ENCODE measurements around the gene SEMA5B. TPM values are rescaled to one million over a fixed set of nuclear protein-coding genes. Genes with fewer than 3 reads are reported as not detected.

Gene SEMA5B, protein sequence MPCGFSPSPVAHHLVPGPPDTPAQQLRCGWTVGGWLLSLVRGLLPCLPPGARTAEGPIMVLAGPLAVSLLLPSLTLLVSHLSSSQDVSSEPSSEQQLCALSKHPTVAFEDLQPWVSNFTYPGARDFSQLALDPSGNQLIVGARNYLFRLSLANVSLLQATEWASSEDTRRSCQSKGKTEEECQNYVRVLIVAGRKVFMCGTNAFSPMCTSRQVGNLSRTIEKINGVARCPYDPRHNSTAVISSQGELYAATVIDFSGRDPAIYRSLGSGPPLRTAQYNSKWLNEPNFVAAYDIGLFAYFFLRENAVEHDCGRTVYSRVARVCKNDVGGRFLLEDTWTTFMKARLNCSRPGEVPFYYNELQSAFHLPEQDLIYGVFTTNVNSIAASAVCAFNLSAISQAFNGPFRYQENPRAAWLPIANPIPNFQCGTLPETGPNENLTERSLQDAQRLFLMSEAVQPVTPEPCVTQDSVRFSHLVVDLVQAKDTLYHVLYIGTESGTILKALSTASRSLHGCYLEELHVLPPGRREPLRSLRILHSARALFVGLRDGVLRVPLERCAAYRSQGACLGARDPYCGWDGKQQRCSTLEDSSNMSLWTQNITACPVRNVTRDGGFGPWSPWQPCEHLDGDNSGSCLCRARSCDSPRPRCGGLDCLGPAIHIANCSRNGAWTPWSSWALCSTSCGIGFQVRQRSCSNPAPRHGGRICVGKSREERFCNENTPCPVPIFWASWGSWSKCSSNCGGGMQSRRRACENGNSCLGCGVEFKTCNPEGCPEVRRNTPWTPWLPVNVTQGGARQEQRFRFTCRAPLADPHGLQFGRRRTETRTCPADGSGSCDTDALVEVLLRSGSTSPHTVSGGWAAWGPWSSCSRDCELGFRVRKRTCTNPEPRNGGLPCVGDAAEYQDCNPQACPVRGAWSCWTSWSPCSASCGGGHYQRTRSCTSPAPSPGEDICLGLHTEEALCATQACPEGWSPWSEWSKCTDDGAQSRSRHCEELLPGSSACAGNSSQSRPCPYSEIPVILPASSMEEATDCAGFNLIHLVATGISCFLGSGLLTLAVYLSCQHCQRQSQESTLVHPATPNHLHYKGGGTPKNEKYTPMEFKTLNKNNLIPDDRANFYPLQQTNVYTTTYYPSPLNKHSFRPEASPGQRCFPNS
- not detected in 2 replicates for total RNA-seq

- intact Hi-C loops (cut with micrococcal nuclease): loop anchor here (1.0 to 5.0 kb wide), 7 partner anchors 37 to 1481 kb away; no protein-coding TSS in a partner anchor
Observed at GRCh38 chr3:123027292-123028232, at the start of gene SEMA5B. TSS of gene SEMA5B (minus strand) at chr3:123027763. CDS start at chr3:122961263, 66,500 bp downstream.

GRCh38 chr3:123076496-123077418 lies 49.2 kb upstream of the SEMA5B start:
- intact Hi-C loops (cut with micrococcal nuclease): no loop called here

GRCh38 chr3:123076112-123076495 lies 48.5 kb upstream of the SEMA5B start:
- intact Hi-C loops (cut with micrococcal nuclease): no loop called here

- intact Hi-C loops (cut with micrococcal nuclease): no loop called here
Observed at GRCh38 chr3:123075359-123075758, 47.8 kb upstream of the SEMA5B start.

- intact Hi-C loops (cut with micrococcal nuclease): no loop called here
Observed at GRCh38 chr3:123072564-123072963, 45.0 kb upstream of the SEMA5B start.

DNA sequence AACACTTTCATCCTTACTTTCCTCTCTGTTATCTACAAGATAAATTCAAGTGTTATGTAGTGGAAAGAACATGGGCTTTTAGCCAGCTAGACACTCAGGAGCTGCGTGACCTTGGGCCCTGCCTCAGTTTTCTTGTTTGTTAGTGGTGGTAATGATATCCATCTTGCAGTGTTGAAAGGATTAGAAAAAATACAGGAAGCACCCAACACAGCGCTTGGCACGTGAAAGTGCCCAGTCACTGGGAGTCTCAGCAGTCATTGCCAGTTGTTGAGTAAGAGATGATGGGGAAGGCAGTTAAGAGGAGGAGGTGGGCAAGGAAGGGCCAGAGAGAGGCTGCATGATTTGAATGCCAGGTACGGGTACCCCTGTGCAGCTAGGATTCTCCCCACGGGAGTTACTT lies 44.6 kb upstream of the SEMA5B start:
- intact Hi-C loops (cut with micrococcal nuclease): no loop called here

GRCh38 chr3:123071581-123071980 lies 44.0 kb upstream of the SEMA5B start:
- intact Hi-C loops (cut with micrococcal nuclease): no loop called here

GRCh38 chr3:123071146-123071545 lies 43.6 kb upstream of the SEMA5B start:
- intact Hi-C loops (cut with micrococcal nuclease): no loop called here

GRCh38 chr3:123070510-123070909 lies 42.9 kb upstream of the SEMA5B start:
- intact Hi-C loops (cut with micrococcal nuclease): no loop called here

DNA sequence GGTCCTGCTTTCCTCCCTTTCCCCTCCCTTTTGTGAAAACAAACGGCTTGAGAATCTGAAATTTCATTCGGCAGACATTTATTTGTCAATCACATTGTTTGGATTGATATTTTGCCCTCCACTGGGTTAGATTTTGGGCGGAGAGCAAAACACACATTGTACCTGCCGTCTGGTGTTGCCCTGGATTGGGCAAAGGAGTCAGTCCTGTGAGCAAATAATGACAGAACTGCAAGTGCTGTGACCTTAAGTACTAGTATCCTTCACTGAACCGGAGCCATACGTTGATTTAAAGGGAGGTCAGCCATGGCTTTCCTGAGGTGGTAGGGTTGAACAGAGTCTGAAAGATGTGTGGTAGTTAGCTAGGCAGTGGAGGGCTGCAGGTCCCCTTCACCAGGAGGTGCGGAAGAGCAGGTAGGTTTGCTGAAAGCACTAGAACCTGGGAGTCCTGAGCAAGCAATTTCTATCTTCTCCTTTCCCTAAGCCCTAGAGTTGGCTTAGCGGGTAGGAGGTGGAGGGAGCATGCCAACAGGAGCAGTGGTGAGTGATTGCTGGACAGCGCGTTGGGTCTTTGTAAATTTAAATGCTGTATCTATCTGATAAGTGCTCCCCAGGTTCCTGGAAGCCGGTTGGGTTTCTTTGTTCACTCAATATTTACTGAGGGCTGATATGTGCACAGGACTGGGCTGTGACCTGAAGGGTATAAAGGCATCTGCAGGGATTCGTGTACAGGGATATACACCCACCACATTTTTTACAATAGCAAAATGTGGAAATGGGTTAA lies 41.2 kb upstream of the SEMA5B start:
- intact Hi-C loops (cut with micrococcal nuclease): loop anchor here (5.0 kb wide), 1 partner anchor 514 kb away; no protein-coding TSS in a partner anchor

- intact Hi-C loops (cut with micrococcal nuclease): loop anchor here (2.0 to 5.0 kb wide), 2 partner anchors 133 to 514 kb away; partner anchors contain the start of gene SEC22A
Observed at GRCh38 chr3:123067689-123068600, 40.4 kb upstream of the SEMA5B start.

DNA sequence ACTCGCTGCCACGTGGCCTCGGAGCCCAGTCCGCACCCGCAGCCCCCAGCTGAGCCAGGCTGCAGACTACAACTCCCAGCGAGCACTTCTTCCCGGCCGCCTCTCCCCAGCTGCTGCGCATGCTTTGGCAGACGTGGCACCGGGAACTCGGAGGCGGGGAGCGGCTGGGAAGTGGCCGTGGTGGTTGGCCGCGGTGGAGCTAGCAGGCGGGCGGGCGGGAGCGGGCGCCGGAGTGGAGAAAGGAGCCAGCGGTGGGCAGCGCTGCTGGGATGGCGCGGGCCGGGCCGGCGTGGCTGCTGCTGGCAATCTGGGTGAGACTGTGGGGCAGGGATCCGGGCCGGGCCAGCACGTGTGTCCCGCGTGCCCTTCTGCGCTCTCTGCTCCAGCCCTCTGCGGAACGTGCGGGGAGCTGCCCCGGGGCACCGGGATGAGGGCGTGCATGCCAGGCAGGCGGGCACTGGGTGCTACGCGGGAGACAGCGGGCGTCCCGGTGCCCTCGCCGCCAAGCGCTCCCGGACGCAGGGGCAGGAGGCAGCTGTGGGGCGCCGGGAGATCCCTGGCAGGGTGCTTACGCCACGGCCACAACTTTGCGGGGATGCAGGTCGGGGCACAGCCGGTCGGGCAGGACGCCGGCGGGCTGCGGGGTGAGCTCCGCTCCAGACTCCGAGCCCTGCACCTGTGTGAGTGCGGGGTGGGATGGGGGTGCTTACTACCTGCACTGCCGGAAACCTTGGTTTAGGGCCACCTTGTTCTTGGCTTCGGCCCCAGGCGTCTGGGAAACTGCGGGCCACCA lies 39.5 kb upstream of the SEMA5B start, which contains the start of gene PDIA5:
Gene PDIA5, plus strand, starts transcription at position 130 of the 793 bp plus-strand sequence. Its CDS starts 140 bp downstream, at position 270.
- intact Hi-C loops (cut with micrococcal nuclease): loop anchor here (2.0 to 5.0 kb wide), 2 partner anchors 134 to 515 kb away; partner anchors contain the start of gene SEC22A

DNA sequence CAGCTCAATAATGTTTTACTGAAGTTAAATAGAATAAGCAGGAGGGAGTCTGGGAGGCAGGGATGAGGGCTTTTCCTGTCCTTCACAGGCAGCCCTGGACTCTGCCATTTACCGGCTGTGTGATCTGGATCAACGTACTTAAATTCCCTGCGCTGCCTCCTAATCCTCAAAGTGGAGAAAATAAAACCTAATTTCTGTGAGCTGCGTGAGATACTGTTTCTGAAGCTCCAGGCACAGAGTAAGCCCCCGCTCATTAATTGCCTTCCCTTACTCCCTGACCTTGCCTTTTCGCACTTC lies 39.0 kb upstream of the SEMA5B start:
- intact Hi-C loops (cut with micrococcal nuclease): loop anchor here (2.0 to 5.0 kb wide), 2 partner anchors 134 to 516 kb away; partner anchors contain the start of gene SEC22A

GRCh38 chr3:123064914-123065313 lies 37.4 kb upstream of the SEMA5B start:
- intact Hi-C loops (cut with micrococcal nuclease): loop anchor here (2.0 to 5.0 kb wide), 2 partner anchors 36 to 517 kb away; no protein-coding TSS in a partner anchor

DNA sequence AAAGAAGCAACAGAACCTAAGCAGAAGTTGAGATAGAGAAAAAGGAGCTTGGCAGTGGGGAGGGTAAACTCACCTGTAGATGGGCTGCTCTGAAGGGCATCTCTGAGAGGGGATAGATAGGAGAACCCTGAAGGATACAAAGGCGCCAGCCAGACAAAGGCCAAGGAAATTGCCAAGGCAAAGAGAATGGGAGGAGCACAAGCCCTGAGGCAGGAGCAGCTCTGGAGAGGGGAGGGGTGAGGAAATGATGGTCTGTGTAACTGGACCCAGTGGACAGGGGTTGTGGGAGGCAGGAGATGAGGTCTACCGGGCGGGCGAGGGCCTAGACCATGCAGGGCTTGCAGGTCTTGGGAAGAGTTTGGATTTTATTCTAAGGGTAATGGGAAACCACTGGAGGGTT lies 36.9 kb upstream of the SEMA5B start:
- intact Hi-C loops (cut with micrococcal nuclease): loop anchor here (2.0 kb wide), 1 partner anchor 36 kb away; no protein-coding TSS in a partner anchor

- intact Hi-C loops (cut with micrococcal nuclease): no loop called here
Observed at GRCh38 chr3:123063034-123063433, 35.5 kb upstream of the SEMA5B start.
